GM21515 (cell line): ENCODE measurements around the gene KCNH3.
"Not testable (repeated sequence)": the region's sequence is repeated elsewhere in the genome, so short reads cannot be mapped to it uniquely, and the experiment has no call there.

ENCODE experiments used
- ATAC-seq: cut with Tn5 transposase; IDR thresholded peaks from one replicate; pipeline ENCODE4 v1.9.1; 2021; ENCODE audit not compliant: unreplicated experiment

Gene KCNH3

DNA sequence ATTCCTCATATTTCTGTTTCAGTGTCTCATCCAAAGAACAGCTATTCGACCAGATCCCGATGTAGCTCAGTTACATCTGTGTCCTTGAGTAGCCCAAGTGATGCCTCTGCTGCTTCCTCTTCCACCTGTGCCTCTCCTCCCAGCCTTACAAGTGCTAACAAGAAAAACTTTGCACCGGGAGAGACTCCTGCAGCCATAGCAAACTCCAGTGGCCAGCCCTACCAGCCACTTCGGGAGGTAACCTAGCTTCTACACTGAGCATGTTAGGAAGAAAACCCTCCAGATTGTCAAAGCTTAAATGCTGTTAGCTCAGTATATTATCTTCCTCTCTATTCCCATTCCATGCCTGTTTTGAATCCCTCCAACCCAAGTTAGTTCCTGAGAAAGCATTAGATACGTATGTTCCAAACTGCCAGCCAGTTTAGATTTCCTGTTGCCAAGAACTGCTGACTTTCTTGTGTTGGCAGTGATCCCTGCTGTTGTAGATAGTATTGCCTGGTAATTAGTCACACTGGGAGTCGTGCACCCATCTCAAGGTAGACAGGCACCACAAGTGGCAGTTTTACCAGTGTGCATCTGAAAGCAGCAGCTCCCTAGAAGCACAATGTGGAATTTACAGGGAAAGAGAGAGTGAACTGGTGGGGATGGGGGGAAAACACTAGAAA lies 14.0 kb upstream of the KCNH3 start:
- ATAC-seq, result no peak

DNA sequence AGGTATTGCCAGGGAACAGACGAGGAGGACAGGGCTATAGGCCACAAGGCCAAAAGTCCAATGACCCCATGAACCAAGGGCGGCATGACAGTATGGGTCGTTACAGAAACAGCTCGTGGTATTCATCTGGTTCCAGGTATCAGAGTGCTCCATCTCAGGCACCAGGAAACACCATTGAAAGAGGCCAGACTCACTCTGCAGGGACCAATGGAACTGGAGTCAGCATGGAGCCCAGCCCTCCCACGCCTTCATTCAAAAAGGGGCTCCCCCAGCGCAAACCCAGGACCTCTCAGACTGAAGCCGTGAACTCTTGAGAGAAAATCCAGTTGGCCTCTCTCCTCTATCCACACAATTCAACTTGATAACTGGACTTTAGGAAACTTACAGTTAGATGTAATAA lies 12.9 kb upstream of the KCNH3 start:
- ATAC-seq, result no peak

DNA sequence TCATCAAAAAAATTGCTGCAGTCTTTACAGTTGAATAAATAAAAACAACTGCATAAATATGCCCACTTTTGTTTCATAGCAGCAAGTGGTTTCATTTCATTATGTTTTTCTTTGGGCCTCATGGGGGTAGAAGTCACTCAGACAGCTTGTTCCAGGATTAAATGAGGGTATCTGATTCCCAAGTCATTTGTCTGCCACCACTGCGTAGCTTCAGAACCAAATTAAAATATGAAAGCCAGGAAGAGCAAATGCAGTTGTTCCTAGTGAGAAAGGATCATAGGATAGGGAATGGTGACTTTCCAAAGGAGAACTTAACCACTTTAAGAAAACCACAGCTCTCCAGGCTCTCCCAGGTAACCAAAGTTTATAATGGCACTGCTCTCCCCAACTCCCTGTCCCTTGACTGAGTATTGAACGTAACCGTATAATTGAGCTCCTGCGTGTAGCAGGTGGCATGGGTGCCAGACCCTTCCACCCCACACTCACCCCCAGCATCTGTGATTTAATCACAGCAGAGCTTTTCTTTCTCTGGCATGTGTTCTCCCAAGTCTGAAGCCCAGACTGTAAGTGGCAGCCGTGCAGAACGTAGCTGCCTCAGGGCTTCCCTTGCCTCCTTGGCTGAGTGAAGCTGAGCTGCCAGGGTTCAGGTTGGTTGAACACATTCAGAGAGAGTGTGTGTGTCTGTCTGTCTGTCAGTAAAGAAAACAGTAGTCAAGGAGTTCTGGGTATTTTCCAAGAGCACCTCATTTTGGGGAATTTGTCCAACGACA lies 11.3 kb upstream of the KCNH3 start:
- no peak for ATAC-seq

DNA sequence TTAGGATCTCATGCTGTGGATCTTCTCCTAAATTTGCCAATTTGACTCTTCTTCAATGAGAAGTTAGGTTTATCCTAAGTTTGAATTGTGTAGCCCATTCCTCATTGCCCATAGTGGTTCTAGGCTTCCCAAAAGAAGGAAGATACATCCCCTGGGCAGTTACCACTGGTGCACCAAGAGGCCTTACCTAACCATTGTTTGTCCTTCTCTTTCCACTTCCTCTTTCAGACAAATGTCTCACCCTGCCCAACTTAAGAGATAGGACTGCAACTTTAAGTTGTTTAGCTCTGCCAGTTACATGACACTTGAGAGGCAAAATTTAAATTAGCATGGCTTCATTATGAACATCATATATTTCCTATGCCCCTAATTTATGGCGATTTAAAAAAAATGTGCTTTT lies 9.4 kb upstream of the KCNH3 start:
- ATAC-seq, result no peak

GRCh38 chr12:49531745-49532144 lies 7.1 kb upstream of the KCNH3 start:
- ATAC-seq, result no peak

GRCh38 chr12:49533331-49533730 lies 5.5 kb upstream of the KCNH3 start:
- ATAC-seq, result no peak

DNA sequence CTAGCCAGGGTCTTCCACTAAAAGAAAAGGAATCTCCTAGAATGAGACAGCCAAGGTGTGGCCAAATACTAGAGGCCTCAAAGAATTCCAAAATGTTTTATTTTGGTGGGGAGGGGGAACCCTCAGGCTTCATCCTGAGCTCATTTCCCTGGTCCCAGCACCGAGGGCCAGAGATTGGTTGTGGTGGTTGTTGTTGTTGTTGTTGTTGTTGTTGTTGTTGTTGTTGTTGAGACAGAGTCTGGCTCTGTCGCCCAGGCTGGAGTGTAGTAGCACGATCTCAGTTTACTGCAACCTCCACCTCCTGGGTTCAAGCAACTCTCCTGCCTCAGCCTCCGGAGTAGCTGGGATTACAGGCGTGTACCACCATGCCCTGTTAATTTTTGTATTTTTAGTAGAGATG lies 4.7 kb upstream of the KCNH3 start:
- not testable (repeated sequence) for ATAC-seq

DNA sequence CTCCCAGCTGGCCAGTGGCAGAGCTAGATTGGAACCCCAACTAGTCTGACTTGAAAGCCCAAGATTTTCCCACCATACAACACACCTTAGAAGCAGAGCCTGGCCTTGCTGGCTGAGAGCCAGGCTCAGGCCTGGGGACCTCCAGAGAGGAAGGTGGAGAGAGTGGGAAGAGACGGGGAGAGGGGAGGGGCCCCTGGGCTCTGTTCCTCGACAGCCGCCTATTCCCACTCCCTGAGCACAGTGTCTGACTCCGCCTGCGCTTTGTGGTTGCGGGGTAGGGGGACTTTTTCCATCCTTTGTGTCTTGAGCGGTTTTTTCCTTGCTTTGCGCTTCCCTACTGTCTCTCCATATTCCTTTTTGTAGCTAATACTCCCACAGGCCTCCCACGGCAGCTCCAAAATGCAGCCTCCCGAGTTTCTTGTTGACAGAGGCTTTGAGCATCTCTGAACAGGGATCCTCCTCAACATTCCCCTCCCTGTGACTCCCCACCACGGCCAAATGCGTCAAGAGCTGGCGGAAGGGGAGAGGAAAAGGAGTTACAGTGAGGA lies 4.0 kb upstream of the KCNH3 start:
- ATAC-seq, result no peak

GRCh38 chr12:49535921-49536525 lies 2.8 kb upstream of the KCNH3 start:
- ATAC-seq, result no peak

GRCh38 chr12:49536526-49537071 lies 2.2 kb upstream of the KCNH3 start:
- ATAC-seq, result no peak

DNA sequence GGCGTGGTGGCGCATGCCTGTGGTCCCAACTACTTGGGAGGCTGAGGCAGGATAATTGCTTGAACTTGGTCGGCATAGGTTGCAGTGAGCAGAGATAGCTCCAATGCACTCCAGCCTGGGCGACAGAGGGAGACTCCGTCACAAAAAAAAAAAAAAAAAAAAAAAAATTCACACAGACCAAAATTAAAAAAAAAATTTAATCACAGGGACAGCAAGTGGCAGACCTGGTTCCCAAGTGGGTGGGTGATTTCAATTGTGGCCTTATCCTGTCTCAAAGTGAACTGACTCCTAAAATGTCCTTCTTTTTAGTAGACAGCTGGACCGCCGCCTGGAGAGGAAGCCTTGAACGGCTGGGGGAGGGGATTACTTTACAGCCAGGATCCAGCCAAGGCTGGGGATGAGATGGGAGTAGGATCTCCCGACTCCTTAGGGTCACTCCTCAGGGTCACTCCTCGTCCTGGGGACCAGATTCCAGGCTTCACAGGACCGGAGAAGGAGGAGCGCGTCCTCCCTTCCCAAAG lies 1.5 kb upstream of the KCNH3 start:
- ATAC-seq, result no peak

- no peak for ATAC-seq
These were observed 899 bp upstream of the KCNH3 start for GRCh38 chr12:49537752-49538509.

DNA sequence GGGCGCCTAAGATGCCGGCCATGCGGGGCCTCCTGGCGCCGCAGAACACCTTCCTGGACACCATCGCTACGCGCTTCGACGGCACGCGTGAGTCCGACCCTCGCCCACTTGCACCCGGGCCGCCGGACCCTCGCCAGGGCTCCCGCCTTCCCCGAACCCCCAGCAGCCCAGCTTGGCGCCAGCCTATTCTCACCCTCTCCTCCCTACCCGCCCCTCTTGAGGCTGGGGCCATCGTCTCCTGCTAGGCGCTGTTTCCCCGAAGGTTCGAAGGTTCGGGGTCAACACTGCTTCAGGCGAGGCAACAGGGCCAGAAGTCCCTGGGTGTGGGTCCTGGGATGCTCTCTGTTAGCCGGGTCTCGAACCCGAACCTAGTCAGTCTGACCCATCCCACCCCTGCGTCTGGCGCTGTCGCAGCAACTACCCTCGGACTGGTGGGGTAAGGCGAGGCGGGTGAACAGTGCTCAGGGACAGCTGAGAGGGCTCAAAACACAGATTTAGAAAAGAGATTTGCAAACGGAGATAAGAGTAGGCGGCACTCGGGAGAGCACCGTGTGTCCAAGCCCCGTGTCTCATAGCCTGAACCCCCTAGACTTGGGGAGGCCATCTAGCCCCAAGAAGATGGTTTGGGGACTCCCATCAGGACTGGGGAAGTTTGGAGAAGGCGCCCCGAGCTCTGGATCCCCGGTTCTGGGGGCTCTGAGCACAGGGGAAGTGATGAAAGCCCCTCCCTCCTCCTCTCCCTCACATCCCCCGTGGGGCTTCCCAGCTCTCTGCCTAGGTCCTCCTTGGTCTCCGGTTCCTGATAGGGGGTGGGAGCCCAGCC lies 787 bp downstream of the KCNH3 start:
- ATAC-seq, result no peak

DNA sequence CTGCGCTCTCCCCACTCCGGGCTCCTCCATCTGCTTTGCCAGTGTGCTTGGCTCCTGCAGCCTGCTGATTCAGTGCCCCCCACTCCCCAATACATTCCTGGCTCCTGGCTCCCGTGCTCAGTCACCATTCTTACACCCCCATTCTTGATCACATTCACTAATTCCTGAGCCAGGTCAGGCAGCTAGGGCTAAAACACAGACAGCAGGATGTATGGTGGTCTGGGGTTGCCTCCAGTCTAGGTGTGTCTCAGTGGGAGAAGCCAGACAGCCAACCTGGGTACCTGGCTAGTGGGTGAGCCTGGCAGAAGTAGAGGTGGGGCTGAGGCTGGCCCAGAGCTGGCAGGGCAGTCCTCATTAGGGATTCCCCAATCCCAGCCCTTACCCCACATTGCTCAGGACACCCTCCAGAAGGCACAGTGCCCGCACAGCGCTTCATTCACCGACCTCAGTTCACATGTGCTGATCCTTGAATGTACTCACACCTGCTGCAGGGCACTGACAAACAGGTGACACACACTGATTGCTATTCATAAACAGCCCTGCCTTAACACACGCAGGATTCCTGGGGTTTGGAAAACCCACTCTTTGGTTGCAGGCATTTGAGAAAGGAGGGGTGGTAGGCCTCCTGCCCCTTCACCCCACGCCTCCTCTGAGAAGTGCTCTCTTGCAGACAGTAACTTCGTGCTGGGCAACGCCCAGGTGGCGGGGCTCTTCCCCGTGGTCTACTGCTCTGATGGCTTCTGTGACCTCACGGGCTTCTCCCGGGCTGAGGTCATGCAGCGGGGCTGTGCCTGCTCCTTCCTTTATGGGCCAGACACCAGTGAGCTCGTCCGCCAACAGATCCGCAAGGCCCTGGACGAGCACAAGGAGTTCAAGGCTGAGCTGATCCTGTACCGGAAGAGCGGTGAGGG lies 1.7 kb downstream of the KCNH3 start:
- ATAC-seq, result no peak

DNA sequence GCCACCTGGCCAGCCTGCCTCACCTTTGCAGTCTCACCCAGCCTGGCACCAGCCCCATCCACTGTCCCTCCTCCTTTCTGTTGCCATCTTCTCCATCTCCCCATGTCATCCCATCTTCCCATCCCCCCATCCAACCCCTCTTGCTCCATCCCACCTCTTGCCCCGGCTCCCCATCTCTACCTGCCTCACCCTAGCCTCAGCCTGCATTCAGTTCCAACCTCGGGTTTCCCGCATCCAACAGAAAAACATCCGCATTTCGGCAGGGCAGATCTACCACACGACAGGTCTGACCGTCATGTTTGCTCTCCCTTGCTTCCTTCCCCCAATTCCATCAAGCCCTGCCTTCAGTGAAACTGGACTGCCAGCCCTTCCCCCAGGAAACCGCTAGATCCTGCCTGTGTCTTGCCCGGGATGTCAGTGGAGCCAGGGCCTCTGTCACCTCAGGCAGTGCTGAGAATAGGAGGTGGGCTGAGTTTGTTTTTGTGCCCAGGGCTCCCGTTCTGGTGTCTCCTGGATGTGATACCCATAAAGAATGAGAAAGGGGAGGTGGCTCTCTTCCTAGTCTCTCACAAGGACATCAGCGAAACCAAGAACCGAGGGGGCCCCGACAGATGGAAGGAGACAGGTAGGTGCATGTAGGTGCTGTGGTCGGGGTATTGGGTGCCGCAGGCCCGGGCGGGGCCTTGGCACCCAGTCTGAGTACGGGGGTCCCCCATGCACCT lies 2.5 kb downstream of the KCNH3 start:
- ATAC-seq, result no peak

DNA sequence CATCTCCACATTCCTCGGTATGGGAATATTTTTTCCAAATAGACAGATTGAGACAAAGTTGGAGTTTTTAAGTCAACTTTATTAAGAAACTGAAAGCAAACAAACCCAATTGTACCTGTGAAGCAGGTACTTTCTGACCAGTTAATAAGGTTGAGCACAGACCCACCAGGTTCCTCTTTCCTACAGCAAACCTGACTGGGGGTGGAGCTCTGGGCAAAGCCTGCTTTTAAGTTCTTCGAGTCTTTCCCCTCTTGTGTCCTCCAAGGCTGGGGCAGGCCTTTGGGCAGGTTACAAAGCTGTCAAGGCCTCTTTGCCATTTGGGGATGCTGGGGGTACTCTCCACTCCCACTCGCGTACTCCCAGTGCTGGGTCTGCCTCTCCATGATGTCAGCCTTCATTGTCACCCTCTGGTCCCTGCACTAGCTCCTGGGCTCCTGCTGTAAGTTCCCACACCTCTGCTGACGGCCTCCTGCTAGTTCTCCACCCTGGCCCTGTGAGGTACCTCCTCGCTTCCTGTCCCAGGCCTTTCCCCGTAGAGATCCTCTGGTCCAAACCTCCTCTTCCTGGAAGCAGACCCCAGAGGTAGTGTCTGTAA lies 3.2 kb downstream of the KCNH3 start:
- ATAC-seq, result no peak

DNA sequence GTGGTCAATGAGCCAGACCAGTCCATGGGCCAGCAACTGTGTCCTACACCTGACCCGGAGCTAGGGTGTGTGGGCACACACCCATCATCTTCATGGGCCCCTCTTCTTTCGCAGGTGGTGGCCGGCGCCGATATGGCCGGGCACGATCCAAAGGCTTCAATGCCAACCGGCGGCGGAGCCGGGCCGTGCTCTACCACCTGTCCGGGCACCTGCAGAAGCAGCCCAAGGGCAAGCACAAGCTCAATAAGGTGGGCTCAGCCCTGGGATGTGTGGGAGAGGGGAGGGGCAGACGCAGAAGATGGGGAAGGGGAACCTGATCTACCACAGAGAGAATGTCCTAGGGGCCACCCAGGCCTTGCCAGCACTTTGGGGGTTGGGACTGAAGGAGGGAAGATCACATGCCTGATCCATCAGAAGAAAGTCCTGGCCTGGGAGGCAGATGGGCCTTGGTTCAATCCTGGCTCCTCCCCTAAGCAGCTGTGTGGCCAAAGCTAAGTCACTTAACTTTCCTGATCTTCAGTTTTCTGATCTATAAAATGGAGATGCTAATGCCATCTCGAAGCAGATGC lies 3.8 kb downstream of the KCNH3 start:
- no peak for ATAC-seq
